NOMO-1 (cell line): ENCODE results near the gene TLR1.
"Not testable (repeated sequence)": the region's sequence is repeated elsewhere in the genome, so short reads cannot be mapped to it uniquely, and the experiment has no call there.

Experiments used
- DNase-seq, 2 experiments: peaks; one replicate each; lab custom pipeline; 2025; ENCODE audit not compliant: unreplicated experiment in 2 of 2; lab: John Stamatoyannopoulos, UW

Gene TLR1

DNA sequence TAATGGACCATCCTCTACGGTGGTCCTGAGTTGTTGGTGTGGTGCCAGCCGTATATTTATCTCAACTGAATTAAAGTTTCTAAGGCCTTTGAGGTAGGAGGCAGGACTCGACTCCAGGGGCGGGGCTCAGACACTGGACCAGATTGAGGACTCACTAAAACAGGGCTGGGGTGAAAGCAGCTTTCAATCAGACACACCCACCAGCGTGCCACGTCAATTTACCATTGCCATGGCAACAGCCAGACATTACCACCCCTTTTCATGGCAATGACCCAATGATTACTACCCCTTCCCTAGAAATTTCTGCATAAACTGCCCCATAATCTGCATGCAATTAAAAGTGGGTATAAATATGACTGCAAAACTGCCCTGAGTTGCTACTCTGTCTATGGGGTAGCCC, 6.7 kb upstream of the TLR1 start:
- no peak for DNase-seq

- DNase-seq, result not testable (repeated sequence)
Observed at GRCh38 chr4:38807462-38807861, 2.9 kb upstream of the TLR1 start.

GRCh38 chr4:38806251-38806650, 1.7 kb upstream of the TLR1 start:
- not testable (repeated sequence) for DNase-seq

DNA sequence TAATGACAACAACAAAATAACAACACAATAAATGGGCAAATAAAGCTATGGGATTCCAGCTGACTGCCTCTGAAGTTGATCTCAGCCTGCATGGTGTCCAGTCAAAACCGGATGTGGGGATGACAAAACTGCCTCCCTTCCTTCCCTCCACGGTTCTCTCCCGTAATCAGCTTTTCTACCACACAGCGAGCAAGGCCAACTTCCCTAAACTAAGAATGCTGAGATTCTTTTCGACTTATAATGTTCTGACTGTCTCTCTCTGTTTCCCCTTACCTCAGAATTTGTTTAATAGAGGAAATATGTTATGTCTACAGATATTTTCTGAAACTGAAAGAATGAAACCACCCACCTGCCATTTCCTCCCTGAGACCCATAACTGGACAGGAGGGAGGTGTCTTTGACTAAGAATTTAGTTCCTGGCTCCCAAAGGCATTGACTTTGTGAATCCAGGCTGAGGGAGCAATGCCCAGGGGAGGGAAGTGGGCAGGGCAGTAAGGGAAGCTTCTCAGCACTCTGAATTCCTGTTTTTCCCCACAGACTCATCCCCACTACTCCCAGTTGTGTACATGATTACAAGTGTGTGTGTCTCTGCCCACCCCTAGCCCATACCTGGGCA, 1.0 kb upstream of the TLR1 start:
- DNase-seq, result peak; percentile 76 to 83

DNA sequence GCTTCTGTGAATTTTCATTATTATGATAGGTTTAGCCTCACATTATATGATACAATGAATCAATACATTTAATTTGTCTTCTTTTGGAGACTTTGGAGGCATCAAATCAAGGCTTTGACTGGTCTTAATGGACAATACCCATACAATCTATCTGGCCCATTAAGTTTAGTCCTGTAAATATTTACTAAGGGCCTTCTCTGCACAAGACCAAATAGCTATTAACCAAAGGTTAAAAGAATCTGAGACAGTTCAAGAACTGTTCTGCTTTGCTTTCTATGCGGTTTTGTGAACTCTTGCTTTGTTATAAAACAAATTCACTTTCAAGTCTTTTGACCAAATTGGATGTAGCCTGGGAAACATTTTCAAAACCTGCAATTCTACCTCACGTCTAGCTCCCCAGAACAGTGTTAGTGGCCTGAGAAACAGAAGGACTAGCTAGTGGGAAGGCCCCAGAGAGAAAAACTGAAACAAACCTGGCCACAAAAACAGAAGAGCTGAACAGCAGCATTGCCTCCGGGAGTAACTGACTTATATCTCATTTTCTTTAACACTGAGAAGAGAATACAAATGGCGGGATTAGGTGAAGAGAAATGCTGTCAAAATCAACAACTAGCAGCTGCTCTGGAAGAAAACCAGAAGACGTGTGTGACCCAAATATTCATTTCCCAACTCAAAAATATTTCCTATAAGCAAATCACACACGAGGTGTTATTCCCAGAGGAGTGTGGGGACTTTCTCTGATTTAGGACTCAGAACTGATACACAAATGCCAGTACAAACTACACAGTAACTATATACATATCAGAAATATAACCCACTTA, 548 bp downstream of the TLR1 start:
- peak; percentile 9 to 21 for DNase-seq

- DNase-seq, result no peak
Observed at GRCh38 chr4:38802561-38803355, 1.8 kb downstream of the TLR1 start.

GRCh38 chr4:38800961-38801450, 3.6 kb downstream of the TLR1 start:
- no peak for DNase-seq

DNA sequence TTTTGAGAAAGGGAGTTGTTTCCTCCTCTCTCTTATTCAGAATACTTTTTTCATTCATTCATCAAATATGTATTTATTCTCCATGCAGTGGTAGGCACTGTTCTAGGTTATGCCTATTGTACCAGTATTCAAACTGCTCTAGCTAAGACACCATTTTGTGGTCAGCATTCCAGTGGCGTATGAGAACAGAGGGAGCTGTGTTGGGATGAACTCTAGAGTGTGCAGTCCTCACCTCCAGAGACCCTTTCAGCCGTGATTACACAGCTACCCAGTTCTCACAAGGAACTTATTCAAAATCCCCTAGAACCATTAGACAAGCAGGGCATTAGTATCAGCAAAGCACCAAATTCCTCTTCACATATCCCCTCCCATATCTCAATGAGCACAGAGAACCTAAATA, 4.2 kb downstream of the TLR1 start:
- DNase-seq, result no peak

DNA sequence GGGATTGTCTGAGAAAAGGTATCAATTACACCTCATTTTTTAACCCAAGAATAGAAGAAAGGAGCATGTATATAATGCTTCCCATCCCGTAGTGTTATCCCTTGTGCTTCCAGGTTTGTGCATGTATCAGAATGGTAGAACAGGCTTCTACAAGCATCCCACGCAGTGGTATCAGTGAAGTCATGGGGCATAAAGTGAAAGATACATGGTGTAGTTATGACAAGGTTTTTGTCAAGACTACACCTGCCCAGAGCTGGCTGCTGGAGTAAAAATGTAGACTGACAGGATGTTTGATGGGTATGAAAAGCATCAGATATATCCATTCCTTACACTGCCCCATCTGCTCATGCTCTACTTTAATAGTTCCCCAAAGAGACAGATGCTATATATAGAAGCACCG, 9.5 kb downstream of the TLR1 start:
- no peak for DNase-seq

GRCh38 chr4:38794051-38794450, 10.5 kb downstream of the TLR1 start:
- DNase-seq, result no peak

- peak; percentile 19 to 41 for DNase-seq
Observed at GRCh38 chr4:38791010-38791409, 13.6 kb downstream of the TLR1 start.

DNA sequence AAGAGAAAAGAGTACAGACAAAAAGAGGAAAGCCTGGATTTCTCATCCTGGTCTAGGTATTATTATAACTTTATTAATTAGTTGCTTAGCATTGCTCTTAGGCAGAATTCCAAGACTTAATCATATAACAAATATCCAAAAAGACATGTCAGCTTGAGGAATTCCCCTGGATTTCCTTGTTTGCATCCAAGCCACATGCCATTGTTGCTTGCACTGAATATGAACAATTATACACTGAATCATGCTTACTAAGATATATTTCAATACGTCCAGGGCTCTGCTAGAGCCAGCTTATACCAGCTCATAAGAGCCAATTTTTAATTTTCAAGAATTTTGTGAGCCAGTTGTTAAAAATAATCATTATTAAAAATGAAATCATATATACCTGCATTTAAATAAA, 16.3 kb downstream of the TLR1 start:
- no peak for DNase-seq

DNA sequence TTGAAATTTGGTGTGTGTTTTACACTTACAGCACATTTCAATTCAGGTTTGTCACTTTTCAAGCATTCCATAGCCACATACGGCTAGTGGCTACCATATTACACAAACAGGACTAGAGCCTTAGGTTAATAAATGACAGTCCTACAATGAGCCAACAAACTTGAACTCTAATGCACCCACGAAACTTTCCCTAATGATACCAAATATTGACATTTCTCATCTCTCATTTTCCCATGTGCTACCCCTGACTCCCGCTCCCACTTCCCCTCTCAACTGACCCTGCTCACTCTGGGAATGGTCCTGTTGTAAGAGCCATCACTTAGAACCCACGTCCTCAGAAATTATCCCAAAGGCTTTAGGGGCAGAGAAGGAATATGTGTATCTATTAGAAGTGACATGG, 16.9 kb downstream of the TLR1 start:
- DNase-seq, result no peak

GRCh38 chr4:38785901-38786402, 18.6 kb downstream of the TLR1 start:
- peak; percentile 61 to 83 for DNase-seq

DNA sequence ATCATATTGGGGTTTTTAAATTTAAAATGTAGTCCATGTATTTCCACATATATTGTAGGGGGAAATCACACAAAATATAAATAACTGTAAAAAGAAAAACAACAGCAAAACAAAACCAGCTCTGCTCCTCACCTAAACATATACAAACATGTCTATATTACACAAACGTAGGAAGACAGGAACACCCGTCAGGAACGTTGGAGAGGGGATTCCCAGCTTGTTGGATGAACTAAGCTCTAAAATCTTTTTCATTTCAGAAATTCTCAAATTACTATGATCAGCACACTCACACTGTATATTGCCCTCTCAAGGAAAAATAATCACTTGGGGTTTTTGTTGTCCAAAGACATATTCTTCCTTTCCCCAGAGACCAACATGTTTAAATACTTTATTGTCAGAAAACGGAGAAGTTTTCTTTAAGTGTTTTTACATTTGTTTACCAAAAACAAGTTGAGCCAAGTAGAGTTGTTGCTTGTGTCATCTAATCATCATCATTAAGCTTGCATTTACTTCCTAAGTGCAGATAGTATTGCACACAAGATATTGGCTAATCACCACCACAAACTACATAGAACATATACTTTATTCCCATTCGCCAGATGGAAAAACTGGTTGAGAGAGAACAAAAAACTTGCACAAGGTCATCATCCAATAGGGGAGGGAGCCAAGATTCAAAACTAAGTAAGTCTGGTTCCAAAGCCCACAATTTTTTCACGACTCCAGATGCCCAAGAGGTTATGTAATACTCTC, 19.4 kb downstream of the TLR1 start:
- peak in 1 of 2 experiments; percentile 67 for DNase-seq

- DNase-seq, result no peak
Observed at GRCh38 chr4:38784141-38784540, 20.4 kb downstream of the TLR1 start.

DNA sequence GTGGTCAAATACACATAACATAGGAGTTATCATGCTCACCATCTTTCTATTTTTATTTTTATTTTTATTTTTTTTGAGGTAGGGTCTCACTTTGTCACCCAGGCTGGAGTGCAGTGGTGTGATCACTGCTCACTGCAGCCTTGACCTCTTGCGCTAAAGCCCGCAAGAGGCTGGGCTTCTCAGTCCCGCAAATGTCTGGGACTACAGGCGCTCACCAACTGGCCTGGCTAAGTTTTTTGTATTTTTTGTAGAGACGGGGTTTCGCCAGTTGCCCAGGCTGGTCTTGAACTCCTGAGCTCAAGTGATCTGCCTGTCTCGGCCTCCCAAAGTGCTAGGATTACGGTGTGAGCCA, 21.5 kb downstream of the TLR1 start:
- no peak for DNase-seq

DNA sequence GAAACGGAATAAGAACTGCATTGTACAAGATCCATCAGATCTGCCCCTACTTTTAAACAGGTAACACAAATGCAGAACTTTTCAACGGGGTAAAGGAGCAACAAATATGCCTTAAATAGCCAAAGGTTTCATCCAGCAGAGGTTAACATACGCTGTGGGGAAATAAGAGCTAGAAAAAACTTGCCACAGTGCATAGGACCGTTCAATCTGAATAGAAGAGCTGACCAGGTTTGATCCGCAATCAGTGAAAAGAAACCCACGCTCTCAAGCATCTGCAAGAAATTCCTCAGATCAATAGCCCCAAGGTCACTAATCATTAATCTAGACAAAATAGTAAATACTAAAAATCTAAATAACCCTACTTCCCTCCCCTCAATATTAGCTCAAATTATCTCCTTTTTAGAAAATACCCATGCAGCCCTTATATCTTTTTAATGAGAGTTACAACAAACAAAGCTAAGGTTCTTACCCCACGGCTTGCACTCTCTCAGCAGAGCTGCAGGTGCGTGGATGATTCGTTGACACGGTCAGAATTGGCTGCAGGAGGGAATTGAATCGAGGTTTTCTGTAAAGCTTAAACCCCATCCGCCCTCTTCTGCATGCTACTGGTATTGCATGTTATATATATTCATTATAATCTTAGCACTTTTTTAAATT, 22.0 kb downstream of the TLR1 start, which contains the start of gene TLR10:
Gene TLR10 (minus strand): TSS at position 539 of the 657 bp plus-strand sequence. CDS start 7,400 bp downstream, outside the sequence.
- DNase-seq, result peak; percentile 42 to 63

- DNase-seq, result no peak
Observed at GRCh38 chr4:38781854-38782261, 22.7 kb downstream of the TLR1 start.
